ENCODE data around the gene CENPS.
"Not testable (repeated sequence)": the region's sequence is repeated elsewhere in the genome, so short reads cannot be mapped to it uniquely, and the experiment has no call there.

Gene CENPS

GRCh38 chr1:10456048-10456447 is 25.8 kb downstream of the CENPS start:
- DNase-seq (no peak), ATAC-seq (no peak)
- Mint-ChIP-seq H3K27ac (peak overlapping the region; percentile 35), H3K27me3 (no peaks in the 10 kb centered on the region), H3K36me3 (ENCODE audit: low read depth) (peaks cover 19% of the 10 kb centered on the region), H3K9me3 (no peaks in the 10 kb centered on the region), H3K4me1 (no peaks in the 10 kb centered on the region), H3K4me3 (no peak overlapping the region)

DNA sequence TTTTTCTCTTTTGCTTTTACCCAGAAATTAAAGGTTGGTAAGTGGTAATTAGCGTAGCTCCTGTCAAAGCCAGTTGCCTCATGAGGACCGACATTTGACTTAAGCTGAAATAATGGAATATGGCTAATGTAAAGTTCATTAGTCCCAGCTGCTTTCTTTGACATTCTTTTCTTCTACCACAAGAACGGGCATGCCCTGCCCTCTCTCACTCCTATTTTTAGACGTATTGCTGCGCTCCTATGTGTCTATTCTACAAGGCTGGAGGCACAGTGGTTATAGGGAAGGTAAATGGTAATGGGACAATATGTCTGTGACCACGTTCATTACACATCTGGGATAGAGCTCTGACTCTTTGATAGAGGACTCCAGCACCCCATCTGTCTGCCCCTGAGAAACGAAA is 26.4 kb downstream of the CENPS start:
- Mint-ChIP-seq H3K36me3 (ENCODE audit: low read depth) (peaks cover 26% of the 10 kb centered on the region), H3K4me1 (no peaks in the 10 kb centered on the region), H3K27me3 (no peaks in the 10 kb centered on the region), H3K9me3 (no peaks in the 10 kb centered on the region), H3K27ac (no peak overlapping the region), H3K4me3 (no peak overlapping the region)
- DNase-seq (no peak), ATAC-seq (no peak)

- not testable (repeated sequence) for DNase-seq, H3K27ac Mint-ChIP-seq, H3K9me3 Mint-ChIP-seq, H3K27me3 Mint-ChIP-seq, H3K4me3 Mint-ChIP-seq, ATAC-seq, H3K4me1 Mint-ChIP-seq
- peaks cover 29% of the 10 kb centered on the region for H3K36me3 Mint-ChIP-seq (ENCODE audit: low read depth)
Observed at GRCh38 chr1:10457462-10457861, 27.2 kb downstream of the CENPS start.

- H3K9me3 Mint-ChIP-seq, result no peaks in the 10 kb centered on the region
- DNase-seq (no peak), ATAC-seq (no peak)
- H3K4me3 Mint-ChIP-seq, result no peak overlapping the region
- no peaks in the 10 kb centered on the region for H3K4me1 Mint-ChIP-seq
- H3K36me3 Mint-ChIP-seq (ENCODE audit: low read depth), result peaks cover 32% of the 10 kb centered on the region
- H3K27ac Mint-ChIP-seq, result no peak overlapping the region
- H3K27me3 Mint-ChIP-seq, result no peaks in the 10 kb centered on the region
Observed at GRCh38 chr1:10457875-10458274, 27.6 kb downstream of the CENPS start.

DNA sequence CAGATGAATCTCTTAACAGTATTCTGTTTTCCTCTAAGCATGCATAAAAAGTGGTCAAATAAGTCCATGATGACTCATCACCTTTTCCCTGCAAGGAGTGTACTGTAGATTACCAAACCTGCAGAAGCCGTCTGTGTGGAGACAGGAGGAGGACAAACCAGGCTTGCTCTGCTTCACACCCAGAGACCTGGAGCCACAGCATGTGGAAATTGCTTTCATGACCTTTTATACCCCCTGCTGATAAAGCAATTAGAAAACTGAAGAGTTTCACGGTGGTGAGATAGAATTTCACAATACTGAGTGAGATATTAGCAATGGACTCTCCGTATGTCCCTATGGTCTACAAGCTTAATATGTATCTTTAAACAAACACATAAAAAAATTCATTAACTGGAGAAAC is 29.0 kb downstream of the CENPS start:
- ATAC-seq, result no peak
- peaks cover 41% of the 10 kb centered on the region for H3K36me3 Mint-ChIP-seq (ENCODE audit: low read depth)
- no peak overlapping the region for H3K4me3 Mint-ChIP-seq
- H3K9me3 Mint-ChIP-seq, result no peaks in the 10 kb centered on the region
- H3K4me1 Mint-ChIP-seq, result no peaks in the 10 kb centered on the region
- H3K27ac Mint-ChIP-seq, result no peak overlapping the region
- H3K27me3 Mint-ChIP-seq, result no peaks in the 10 kb centered on the region
- DNase-seq, result no peak

GRCh38 chr1:10467078-10467477 is 36.8 kb downstream of the CENPS start:
- H3K27ac Mint-ChIP-seq, result no peak overlapping the region
- peaks cover 50% of the 10 kb centered on the region for H3K36me3 Mint-ChIP-seq (ENCODE audit: low read depth)
- H3K9me3 Mint-ChIP-seq, result no peaks in the 10 kb centered on the region
- H3K4me1 Mint-ChIP-seq, result peaks cover 10% of the 10 kb centered on the region
- no peak for DNase-seq
- no peak for ATAC-seq
- H3K27me3 Mint-ChIP-seq, result no peaks in the 10 kb centered on the region
- H3K4me3 Mint-ChIP-seq, result no peak overlapping the region

- H3K4me3 Mint-ChIP-seq, result no peak overlapping the region
- no peaks in the 10 kb centered on the region for H3K27me3 Mint-ChIP-seq
- H3K9me3 Mint-ChIP-seq, result no peaks in the 10 kb centered on the region
- DNase-seq (no peak), ATAC-seq (no peak)
- H3K27ac Mint-ChIP-seq, result no peak overlapping the region
- H3K4me1 Mint-ChIP-seq, result peaks cover 34% of the 10 kb centered on the region
- peaks cover 35% of the 10 kb centered on the region for H3K36me3 Mint-ChIP-seq (ENCODE audit: low read depth)
Observed at GRCh38 chr1:10470043-10470442, 39.8 kb downstream of the CENPS start.

DNA sequence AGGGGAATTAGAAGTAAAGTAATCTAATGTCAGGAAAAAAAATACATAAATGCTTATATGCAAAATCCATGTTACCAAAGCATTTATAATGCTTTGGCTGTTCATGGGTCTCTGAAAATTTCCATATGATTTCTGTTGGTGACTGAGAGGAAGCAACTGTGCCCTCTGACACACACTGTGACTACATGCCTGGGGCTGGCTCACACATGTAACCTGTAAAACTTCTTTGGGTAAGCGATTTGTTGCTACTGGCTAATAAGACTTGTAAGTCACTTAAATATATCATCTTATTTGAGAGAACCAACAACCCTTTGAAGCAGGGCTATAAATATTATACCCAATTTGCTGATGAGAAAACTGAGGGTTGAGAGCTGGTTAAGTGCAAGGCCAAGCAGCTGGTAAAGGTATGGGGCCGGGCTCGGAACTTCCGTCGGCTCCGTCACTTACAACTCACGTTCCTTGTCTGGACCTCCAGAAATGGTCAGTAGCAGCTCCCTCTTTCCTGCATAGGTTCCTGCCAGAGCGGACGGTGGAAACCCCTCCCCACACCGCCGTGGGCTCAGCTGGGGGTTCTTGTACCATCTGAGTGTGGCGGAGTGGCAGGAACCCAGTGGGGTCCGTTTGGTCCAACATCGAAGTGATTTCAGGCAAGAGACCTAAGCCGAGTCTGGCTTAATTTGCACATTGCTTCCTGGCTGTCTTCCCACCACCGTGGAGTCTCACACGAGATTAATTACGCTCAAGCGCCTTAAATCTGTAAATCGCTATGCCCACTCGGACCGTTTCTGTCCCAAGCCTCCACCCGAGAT is 41.4 kb downstream of the CENPS start:
- H3K4me3 Mint-ChIP-seq, result peak overlapping the region; percentile 98
- no peaks in the 10 kb centered on the region for H3K9me3 Mint-ChIP-seq
- H3K27me3 Mint-ChIP-seq, result no peaks in the 10 kb centered on the region

DNA sequence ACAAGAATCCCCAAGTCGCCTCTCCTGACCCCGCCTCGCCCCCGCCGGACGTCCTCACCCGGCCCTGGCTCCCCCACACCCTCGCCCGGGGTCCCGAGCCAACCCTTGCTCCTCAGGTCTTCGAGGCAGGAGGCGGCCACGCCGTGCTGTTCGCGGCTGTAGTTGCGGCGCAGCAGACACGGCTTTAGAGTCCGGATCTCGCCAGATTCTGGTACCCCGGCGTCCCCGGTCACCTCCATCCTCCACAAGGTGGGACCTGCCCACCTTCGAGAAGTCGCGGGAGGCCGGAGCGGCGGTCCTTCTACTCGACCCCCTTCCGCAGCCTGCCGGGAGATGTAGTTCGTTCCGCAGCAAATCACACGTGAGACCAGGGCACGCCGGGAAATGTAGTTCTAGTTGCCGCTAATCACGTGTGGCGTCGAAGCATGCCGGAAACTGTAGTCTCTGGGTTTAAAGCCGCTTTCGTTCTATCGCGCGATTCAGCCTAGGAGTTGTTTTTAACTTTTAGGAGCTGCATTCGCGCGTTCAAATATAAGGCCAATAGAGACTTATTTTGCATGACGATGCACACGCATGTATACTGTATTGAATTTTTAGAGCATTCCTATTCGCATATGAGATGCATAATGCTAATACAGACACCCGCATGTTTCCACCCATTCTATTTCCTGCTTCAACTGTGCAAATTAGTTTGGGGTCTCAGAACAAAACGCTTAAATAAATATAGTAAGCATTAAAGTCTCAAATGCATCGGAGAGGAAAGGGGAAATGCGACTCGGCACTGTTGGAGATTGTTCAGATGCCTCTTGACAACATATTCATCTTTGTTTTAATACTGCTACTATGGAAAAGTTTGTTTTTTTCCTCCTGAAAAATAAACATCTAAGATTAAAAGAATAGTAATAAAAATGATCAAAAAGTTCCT is 42.2 kb downstream of the CENPS start, which contains the start of gene DFFA:
Gene DFFA, minus strand, starts transcription at position 310 of the 925 bp plus-strand sequence. Its CDS starts 71 bp downstream, at position 239.
- Mint-ChIP-seq H3K4me3 (peak within 1 kb of the TSS; percentile 98), H3K4me1 (peaks cover 49% of the 10 kb centered on the region), H3K27me3 (no peaks in the 10 kb centered on the region), H3K9me3 (no peaks in the 10 kb centered on the region), H3K36me3 (ENCODE audit: low read depth) (peaks cover 23% of the 10 kb centered on the region), H3K27ac (peak within 1 kb of the TSS; percentile 97)
- ATAC-seq (peak; percentile 87), DNase-seq (peak; percentile 92)

More for the DNA sequence above, 41.4 kb downstream of the CENPS start:
- Mint-ChIP-seq H3K27ac (peak overlapping the region; percentile 97), H3K36me3 (ENCODE audit: low read depth) (peaks cover 30% of the 10 kb centered on the region), H3K4me1 (peaks cover 48% of the 10 kb centered on the region)
- ATAC-seq, result no peak
- no peak for DNase-seq

DNA sequence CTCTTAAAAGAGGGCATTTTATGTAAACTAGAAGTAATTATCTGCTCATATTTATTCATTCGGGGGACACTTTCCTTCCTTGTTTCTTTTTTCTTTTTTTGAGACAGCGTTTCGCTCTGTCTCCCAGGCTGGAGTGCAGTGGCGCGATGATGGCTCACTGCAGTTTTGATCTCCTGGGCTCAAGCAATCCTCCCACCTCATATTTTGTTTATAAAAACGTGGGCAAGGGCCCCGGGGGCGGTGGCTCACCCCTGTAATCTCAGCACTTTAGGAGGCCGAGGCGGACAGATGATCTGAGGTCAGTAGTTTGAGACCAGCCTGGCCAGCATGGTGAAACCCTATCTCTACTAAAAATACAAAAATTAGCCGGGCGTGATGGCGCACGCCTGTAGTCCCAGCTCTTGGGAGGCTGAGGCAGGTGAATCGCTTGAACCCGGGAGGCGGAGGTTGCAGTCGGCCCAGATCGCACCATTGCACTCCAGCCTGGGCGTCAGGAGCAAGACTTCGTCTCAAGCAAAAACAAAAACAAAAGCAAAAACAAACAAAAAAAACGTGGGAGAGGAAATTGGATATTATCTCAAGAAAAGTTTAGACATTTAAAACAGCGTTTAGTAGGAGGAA is 43.0 kb downstream of the CENPS start:
- no peak for ATAC-seq
- peak overlapping the region; percentile 97 for H3K27ac Mint-ChIP-seq
- no peaks in the 10 kb centered on the region for H3K27me3 Mint-ChIP-seq

DNA sequence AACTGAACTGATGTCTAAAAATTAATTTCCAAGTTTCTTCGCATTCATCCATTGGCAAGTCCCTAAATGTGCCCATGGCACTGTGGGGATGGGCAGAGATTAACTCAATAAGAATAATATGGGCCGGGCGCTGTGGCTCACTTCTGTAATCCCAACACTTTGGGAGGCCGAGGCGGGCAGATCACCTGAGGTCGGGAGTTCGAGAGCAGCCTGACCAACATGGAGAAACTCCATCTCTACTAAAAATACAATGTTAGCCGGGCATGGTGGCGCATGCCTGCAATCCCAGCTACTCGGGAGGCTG is 44.0 kb downstream of the CENPS start:
- not testable (repeated sequence) for H3K36me3 Mint-ChIP-seq (ENCODE audit: low read depth); DNase-seq; H3K27me3 Mint-ChIP-seq; H3K9me3 Mint-ChIP-seq; ATAC-seq
- Mint-ChIP-seq H3K27ac (peak overlapping the region; percentile 87), H3K4me1 (peaks cover 50% of the 10 kb centered on the region), H3K4me3 (peak overlapping the region; percentile 96)

More for the DNA sequence above, 43.0 kb downstream of the CENPS start:
- Mint-ChIP-seq H3K9me3 (no peaks in the 10 kb centered on the region), H3K36me3 (ENCODE audit: low read depth) (peaks cover 17% of the 10 kb centered on the region), H3K4me1 (peaks cover 50% of the 10 kb centered on the region), H3K4me3 (peak overlapping the region; percentile 98)
- DNase-seq, result no peak

- Mint-ChIP-seq H3K9me3 (no peaks in the 10 kb centered on the region), H3K4me1 (peaks cover 50% of the 10 kb centered on the region), H3K27me3 (no peaks in the 10 kb centered on the region), H3K36me3 (ENCODE audit: low read depth) (peaks cover 9% of the 10 kb centered on the region), H3K27ac (peak within 1 kb of the TSS; percentile 87), H3K4me3 (peak within 1 kb of the TSS; percentile 96)
- DNase-seq, result peak; percentile 88
- ATAC-seq, result peak; percentile 88
Observed at GRCh38 chr1:10474613-10475507, 44.6 kb downstream of the CENPS start, which contains the start of gene PEX14. TSS of gene PEX14 (plus strand) at chr1:10474950. CDS start at chr1:10474967, 17 bp downstream.

DNA sequence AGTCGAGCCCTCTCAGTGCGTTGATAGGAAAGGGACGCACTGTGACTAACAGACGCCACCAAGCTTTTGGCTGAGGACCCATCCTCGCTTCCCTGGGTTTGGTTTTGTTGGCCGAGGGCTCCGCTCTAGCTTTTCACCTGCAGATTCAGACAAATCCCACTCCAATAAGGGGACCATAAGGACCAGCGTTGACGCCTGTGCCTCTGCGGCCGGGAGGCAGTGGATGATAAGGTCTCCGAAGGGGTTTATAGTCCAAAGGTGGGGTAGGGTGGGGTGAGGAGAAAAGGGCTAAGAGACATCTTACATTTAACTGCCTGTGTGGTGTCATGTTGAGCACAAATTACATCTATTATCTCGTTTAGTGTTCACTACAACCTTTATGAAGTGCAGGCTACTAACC is 45.3 kb downstream of the CENPS start:
- H3K4me3 Mint-ChIP-seq, result peak overlapping the region; percentile 96
- DNase-seq (no peak), ATAC-seq (no peak)
- peaks cover 49% of the 10 kb centered on the region for H3K4me1 Mint-ChIP-seq
- H3K27me3 Mint-ChIP-seq, result no peaks in the 10 kb centered on the region
- no peaks in the 10 kb centered on the region for H3K9me3 Mint-ChIP-seq
- H3K27ac Mint-ChIP-seq, result peak overlapping the region; percentile 86
- H3K36me3 Mint-ChIP-seq (ENCODE audit: low read depth), result peaks cover 9% of the 10 kb centered on the region

- no peak overlapping the region for H3K27ac Mint-ChIP-seq
- no peak overlapping the region for H3K4me3 Mint-ChIP-seq
- H3K9me3 Mint-ChIP-seq, result no peaks in the 10 kb centered on the region
- H3K36me3 Mint-ChIP-seq (ENCODE audit: low read depth), result peaks cover 3% of the 10 kb centered on the region
- peaks cover 21% of the 10 kb centered on the region for H3K4me1 Mint-ChIP-seq
- no peaks in the 10 kb centered on the region for H3K27me3 Mint-ChIP-seq
- DNase-seq (no peak), ATAC-seq (no peak)
Observed at GRCh38 chr1:10479296-10479695, 49.1 kb downstream of the CENPS start.
